CD4-positive, alpha-beta T cell treated with Interleukin-10 for 1 hour (primary cell): Measurements from ENCODE around the gene ZNF79.
"Not testable (repeated sequence)": the region's sequence is repeated elsewhere in the genome, so short reads cannot be mapped to it uniquely, and the experiment has no call there.

Experiments
- DNase-seq: peaks from one replicate; pipeline ENCODE4 v3.0.0-alpha.2; 2020

The ZNF79 gene

DNA sequence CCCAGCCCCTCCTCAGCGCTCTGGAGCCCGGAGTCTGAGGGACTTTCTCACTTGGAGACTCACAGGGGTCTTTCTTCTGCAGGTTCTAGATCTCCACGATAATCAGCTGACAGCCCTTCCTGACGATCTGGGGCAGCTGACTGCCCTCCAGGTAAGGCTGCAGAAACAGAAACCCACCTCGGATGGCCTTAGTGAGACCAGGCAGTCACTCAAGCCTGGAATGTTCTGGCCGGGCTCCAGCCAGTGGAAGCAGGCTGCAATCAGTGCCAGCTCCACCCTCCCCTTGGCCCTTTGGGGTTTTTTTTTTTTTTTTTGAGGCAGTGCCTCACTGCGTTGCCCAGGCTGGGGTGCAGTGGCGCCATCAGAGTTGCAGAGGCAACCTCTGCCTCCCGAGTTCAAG lies 34.7 kb downstream of the ZNF79 start:
- no peak for DNase-seq

DNA sequence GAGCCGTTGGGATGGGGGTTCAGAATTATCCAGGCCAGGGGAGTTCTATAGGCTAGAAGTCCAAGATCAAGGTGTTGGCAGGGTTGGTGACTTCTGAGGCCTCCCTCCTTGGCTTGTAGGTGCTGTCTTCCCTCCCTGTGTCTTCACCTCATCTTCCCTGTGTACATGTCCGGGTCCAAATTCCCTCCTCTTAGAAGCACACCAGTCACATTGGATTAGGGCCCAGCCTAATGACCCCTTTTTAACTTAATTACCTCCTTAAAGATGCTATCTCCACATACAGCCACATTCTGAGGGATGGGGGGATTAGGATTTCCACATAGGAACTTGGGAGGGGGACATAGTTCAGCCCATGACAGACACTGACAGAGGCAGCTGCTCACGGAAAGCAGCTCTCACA lies 39.2 kb downstream of the ZNF79 start:
- no peak for DNase-seq

GRCh38 chr9:127463911-127464310 lies 39.7 kb downstream of the ZNF79 start:
- DNase-seq: no peak

GRCh38 chr9:127466407-127466917 lies 42.3 kb downstream of the ZNF79 start:
- not testable (repeated sequence) for DNase-seq

GRCh38 chr9:127467621-127468020 lies 43.4 kb downstream of the ZNF79 start:
- no peak for DNase-seq

GRCh38 chr9:127470662-127471061 lies 46.5 kb downstream of the ZNF79 start:
- no peak for DNase-seq

GRCh38 chr9:127473501-127473900 lies 49.3 kb downstream of the ZNF79 start:
- no peak for DNase-seq

DNA sequence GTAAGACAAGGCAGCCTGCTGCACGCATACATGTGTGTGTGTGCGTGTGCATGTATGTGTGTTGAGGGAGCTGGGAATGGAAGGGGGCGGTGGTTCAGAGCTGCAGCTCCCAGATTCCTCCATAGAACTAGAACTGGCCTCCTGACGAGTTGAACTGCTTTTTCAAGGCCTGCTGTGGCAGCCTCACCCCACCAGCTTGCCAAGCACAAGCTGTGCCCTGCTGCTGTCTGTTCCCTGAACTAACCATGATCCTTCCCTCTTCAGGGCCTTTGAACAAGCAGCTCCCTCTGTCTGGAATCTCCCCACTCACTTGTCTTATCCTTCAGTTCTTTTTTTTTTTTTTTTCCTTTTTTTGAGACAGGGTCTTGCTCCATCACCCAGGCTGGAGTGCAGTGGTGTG lies 49.8 kb downstream of the ZNF79 start:
- DNase-seq: no peak

DNA sequence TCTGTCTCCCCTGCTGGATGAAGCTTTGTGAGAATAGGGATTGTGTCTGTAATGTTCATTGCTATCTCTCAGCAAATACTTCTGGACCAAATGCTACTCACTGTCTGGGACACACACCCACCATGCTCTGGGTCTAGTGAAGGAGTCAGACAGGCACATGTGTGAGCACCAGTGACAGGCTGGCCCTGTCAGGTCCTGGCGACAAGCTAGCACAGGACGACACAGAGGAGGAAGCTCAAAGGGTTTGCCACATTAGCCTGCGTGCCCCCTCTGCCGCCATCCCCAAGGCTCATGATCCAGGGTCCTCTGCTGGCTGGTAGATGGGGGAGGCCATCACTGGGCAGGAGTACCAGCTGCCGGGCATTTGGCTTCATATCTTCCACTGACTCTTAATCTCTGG lies 50.4 kb downstream of the ZNF79 start:
- DNase-seq: no peak

- no peak for DNase-seq
Observed at GRCh38 chr9:127479507-127480081, 55.4 kb downstream of the ZNF79 start.

DNA sequence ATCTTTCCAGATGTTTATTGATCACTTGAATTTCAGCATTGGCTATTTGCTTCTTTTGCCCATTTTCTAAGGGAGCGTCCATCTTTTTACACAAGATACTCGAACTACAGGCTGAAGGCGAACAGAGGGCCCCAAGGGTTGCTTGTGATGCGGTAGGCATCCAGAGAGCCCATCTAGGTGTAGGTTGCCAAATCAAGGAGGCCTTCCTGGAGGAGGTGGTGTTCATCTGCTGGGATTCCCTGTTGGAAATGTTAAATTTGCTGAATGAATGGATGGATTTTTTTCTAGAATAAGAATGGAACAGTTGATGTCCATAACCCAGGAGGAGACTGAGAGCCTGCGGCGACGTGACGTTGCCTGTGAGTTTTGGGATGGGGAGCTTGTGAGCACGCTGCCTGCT lies 58.5 kb downstream of the ZNF79 start:
- no peak for DNase-seq

DNA sequence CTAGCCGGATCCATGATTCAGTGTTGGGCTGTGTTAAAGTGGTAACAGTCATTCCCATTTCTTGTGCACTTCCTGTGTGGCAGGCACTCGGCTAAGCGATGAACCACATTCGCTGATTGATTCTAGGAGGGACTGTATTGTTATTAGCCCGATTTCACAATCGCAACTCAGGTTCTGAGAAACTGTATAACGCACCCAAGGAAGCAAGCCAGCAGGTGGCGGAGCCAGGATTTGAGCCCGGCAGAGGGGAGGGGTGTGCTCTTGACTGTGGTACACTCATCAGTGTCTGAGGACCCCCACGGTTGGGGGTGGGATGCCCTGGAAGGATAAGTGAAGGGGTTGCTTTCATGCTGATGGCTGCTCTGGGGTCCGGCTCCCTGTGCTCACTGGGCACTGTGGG lies 61.8 kb downstream of the ZNF79 start:
- no peak for DNase-seq

- DNase-seq: no peak
Observed at GRCh38 chr9:127488946-127489345, 64.8 kb downstream of the ZNF79 start.

DNA sequence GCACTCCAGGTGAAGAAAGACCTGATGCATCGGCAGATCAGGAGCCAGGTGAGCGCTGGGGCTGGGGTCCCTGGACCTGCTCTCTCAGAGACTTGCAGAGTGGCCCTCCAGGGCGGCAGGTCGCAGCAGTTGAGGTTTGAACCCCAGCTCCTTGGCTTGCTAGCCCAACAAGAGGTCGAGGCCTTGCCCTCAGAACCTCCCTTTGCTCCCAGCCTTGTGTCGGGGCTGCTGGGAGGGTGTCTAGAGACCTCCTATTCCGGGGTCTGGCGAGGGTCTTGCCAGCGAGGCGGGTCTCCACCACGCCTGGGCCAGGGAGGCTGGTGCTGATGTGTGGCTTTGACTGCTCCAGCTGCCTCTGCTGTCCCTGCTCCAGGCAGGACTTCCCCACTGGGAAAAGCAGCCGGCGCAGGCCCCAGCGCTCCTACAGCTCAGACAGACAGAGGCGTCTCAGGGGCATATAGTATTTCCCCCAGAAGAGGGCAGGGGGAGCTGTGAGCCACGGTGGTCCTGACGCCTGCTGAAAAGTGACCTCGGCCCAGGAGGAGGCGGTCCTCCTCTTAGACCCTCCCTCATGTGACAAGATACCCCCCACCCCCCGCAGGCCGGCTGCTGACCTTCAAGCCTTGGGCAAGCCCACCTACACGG lies 65.4 kb downstream of the ZNF79 start:
- no peak for DNase-seq

GRCh38 chr9:127490535-127491230 lies 66.5 kb downstream of the ZNF79 start:
- DNase-seq: no peak

DNA sequence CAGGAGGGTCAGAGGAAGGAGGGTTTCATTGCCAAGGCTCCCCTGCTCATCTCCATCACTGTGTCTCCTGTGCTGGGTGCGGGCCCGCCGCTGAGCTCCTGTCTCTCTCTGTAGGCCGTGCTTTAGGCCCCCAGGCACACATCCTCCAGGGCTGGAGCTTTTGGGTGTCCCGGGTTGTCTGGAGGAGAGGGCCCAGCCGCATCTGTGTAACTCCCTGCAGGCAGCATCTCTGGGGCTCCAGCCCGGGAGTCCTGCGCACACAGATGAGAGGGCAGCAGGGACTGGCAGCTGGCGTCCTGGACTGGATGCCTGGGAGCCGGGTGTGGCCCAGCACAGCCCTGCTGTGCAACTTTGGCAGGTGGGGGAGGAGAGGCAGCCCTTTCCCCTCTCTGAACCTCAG lies 67.3 kb downstream of the ZNF79 start:
- DNase-seq: no peak

DNA sequence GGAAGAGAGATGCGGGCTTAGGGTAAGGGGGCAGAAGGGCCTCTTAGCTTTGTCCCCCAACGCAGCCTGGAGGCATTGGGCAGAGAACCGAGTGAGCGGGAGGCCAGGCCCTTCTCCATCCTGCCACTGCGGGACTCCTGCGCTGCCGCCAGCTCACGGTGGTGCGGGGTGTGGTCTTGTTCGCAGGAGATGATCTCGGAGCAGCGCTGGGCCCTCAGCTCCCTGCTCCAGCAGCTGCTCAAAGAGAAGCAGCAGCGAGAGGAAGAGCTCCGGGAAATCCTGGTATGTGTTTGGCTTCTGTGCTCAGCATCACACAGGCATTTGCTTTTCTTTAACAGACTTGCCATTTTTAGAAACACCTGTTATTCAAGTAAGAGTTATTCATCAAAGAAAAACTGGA lies 68.4 kb downstream of the ZNF79 start:
- no peak for DNase-seq

DNA sequence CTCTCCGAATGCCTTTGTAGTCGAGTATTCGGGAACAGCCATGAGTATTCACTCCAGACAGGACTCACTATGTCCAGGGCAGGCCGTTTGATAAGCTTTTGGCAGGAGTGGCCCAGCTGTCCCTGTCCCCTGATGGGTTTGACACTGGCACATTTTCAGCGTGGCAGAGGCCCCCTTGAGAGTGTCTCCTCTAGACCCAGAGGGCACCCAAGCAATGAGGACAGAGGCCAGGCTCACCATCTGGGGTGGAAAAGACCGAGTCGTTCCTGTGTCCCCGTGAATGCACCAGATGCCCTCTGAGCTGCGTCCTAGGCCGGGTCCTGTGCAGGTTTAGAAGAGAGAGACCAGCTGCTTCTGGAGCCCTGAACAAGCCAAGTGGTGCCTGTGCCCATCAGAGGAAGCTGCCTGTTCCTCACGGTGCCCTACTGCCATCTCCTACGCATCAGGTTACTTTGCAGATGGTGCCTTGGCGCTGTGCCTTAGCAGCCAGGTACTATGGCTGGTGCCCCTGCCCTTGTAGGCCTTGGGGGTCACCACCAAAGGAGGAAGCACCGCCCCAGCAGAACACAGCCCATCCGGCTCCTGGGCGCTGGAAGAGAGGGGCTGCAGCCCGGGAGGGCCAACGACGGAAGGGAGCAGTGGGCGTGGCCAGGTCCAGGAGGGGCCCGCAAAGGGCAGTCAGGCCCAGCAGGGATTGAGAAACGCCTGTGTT lies 69.6 kb downstream of the ZNF79 start:
- no peak for DNase-seq

DNA sequence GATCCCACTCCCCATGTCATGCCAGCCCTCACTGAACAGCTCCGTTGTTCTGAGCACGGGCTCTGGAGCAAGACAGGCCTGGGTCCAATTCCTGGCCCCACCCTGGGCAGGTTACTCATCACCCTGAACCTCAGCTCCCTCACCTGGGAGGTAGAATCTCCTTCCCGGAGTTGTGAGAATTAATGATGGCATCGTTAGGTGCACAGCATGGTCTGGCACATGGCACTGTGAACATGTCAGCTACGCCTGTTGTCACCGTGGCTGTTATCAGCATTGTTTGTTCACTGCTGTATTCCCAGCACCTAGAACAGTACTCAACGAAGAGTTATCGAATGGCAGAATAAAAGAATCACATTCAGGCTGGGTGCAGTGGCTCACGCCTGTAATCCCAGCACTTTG lies 70.1 kb downstream of the ZNF79 start:
- no peak for DNase-seq
